NCI-H69 (cell line): ENCODE results near the gene MON1A.

Experiments
- DNase-seq: peaks from one replicate; lab custom pipeline; 2025; lab: John Stamatoyannopoulos, UW

Gene MON1A

DNA sequence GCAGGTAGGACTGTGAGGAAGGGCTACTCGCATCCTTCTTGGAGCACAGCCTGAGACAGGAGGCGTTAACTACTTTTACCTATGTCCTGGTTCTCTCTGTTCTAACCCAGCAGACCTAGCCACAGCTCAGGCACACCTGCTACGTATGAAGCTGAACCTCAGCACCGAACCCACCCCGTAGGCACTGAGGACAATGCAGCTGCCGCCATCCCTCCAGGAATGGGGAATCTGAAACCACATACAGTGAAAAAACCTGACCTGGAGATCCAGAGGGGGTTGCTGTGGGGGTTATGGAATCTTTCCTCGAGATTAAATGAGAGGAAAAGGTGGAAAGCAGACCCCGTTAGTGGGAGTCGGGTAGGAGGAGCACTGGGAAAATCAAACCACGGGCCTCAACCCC, 40.3 kb downstream of the MON1A start:
- DNase-seq, result no peak

DNA sequence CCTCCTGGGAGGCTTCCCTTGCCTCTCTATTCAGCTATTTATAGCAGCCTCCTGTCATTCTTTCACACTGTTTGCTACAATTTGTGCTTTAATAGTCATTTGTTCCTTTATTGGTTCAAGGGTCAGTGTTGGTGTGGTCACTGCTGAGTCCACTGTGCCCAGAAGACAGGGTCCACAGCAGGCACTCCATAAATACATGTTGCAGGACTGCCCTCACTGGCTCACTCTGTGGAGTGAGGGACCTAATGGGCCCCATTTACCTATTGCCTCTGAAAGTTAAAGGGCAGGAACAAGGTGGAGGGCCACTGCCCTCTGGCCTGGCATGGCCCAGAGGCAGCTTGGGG, 42.7 kb downstream of the MON1A start:
- no peak for DNase-seq

DNA sequence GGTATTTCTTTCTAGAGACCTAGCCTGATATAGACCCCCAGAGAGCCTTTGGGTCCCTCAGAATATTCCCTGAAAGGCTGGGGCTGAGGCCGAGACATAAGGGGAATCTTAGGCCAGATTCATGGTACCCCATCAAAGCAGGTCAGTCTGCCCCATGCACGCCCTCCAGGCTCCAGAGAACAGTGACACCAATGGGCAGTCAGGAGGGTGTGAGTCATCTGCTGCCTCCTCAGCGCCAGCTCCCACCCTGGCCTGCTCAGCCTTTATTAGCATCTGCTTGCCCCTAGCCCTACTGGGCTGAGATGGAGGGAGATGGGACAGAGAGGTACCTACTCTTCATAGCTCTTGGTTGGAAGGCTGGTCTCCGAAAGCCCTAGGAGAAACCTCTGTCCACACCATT, 45.6 kb downstream of the MON1A start:
- no peak for DNase-seq

DNA sequence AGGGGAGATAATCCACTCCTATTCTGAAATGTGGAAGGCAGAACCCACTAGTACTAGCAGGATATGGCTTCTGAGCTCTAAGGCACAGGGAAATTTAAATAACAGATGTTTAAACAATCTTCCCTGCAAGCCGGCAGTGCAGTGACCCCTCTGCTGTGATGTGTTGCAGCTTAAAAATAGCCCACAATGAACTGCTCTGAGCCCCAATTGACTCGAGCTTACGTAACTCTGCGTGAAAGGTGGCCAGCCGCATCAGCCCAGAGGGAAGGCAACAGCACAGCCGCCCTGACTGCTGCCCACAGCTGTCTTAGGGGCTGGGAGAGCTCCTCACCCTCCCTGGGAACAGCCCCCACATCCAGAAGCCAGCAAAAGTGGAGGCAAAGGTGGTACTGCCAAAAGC, 47.4 kb downstream of the MON1A start:
- no peak for DNase-seq

DNA sequence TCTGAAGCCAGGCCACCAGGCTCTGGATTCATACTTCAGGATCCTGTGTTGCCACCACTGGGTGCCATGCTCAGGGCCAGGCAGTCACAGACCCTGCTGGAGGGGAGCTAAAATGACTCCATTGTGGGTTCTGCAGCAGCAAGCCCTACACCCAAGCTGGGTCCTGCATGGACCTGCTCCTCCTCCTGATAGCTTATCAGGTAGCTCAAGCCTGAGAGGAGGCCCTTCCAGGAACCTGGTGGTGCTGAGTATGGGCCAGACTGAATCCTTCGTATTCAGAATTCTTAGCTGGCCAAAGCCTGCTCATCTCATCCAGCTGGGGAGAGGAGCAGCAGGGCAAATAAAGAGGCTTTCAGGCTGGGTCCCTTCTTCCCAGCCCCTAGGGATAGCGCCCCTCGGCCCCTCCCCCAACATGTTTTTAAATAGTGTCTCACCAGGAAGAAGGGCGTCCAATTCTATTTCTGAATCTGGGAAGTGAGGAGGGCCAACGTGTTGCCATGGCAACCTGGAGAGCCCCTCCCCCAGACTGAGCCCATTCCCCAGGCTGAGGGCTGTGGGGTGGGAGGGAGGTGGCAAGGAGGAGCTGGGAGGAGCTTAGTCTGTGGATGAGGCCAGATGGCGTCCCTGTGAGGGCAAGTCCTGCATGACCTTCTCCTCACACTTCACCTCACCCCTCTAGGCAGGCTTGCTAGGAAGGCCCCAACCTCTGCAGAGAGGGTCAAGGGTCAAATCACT, 48.9 kb downstream of the MON1A start:
- DNase-seq, result peak; percentile 27

DNA sequence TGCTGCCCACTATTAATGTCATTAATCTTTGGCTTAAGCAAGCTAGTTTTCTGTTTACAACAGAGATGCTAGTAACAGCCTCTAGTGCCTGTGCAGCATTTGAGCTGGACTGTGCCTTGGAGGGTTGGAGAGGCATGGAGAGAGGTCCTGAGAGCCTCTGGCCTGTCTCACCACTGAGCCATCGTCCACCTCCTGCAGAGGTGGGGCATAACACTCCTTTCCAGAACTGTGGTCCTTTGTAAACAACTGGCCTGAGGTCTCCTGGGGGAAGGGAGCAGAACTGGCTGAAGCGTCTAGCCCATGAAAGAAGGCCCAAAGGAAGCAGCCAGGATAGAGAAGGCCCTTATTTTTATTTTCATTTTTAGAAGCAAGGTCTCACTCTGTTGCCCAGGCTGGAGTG, 49.9 kb downstream of the MON1A start:
- DNase-seq, result no peak

DNA sequence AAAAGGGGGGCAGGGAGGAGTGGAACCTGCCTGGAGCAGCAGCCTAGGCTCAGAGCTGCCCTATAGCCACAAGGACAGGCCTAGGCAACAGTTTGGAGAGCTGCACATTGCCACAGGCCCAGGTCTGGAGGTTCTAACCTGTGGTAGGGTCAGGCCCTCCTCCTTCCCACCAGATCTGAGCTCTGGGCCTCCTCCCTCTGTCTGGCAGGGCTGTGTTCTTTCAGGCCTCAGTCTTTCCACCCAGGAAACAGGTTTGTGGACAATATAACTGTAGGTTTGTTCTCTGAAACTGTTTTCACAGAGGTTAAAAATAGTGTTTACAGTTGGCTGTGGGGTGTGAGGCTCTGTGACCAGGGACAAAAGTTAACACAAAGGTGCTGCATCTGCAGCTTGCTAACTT, 50.9 kb downstream of the MON1A start:
- no peak for DNase-seq

DNA sequence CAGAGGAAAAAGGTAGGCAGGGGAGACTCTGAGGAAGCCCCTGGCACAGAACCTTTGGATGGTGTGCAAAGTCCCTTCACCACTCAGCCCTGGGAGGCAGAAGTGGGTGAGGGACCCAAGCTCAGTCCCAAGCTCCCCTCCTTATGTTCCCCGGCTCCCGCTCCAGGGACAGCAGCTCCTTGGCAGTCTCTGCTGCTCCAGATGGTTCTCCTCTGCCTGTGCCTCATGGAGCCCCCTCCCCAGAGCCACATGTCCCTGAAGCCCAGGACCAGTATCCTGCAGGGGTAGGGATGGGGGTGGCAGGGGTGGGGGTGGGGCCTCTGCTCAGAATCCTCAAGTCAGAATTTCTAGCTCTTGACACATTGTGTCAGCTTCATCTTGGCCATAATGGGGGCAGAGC, 51.9 kb downstream of the MON1A start:
- no peak for DNase-seq

DNA sequence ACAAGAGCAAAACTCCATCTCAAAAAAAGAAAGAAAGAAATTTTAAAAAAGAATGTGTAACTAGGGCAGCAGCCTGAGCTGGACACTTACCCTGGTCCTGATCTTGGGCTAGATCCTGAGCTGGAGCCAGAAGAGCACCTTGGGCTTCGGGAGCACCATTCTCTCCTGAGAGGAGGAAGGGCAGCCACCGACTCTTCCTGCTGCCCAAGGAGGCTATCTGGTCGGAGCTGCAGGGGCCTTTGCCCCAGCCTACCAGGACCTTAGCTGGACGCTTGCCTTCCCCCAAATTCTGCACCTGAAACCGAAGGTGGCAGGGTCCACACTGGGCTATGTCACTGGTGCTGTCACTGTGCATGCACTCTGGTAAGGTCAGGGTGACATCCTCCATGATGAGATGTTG, 53.0 kb downstream of the MON1A start:
- DNase-seq, result no peak

DNA sequence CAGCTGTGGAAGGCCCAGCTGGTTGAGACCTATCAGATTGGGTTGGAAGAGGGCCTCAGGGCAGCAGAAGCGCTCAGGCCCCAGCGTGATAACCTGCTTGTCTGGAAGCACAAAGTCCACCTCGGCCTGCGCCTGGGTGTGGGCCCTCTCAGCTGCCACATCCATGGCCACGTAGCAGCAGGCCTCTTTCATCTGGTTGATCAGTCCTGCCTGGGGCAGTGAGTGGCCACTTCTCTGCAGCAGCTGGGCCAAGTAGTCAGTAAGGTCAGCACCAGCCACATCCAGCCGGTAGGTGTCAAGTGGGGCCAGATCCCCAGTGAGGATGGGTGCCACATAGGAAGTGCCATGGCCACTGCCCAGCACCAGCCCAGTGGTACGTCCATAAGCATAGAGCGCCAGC, 56.0 kb downstream of the MON1A start:
- DNase-seq, result no peak

DNA sequence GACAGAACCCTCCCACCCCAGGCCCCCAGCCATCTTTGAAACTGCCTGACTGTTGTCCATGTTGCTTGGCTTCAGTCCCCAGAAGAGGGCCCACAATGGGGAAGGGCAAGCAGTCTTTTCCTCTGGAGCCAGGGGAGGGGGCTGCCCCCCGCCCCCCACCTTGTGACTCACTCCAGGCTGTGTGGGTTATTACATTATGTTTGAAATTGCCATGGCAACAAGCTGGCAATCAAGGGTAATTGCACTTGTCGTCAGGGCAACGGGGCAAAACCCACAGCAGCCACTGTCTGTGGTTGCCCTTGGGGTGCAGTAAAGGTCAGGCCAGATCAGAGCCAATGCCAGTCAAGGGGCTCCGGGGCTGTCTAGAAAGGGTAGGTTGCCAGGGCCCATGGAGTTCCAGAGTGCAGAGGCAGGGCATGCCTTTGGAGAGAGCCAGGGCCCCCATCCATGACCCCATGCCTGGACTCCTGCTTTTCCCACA, 56.8 kb downstream of the MON1A start:
- peak; percentile 52 for DNase-seq

DNA sequence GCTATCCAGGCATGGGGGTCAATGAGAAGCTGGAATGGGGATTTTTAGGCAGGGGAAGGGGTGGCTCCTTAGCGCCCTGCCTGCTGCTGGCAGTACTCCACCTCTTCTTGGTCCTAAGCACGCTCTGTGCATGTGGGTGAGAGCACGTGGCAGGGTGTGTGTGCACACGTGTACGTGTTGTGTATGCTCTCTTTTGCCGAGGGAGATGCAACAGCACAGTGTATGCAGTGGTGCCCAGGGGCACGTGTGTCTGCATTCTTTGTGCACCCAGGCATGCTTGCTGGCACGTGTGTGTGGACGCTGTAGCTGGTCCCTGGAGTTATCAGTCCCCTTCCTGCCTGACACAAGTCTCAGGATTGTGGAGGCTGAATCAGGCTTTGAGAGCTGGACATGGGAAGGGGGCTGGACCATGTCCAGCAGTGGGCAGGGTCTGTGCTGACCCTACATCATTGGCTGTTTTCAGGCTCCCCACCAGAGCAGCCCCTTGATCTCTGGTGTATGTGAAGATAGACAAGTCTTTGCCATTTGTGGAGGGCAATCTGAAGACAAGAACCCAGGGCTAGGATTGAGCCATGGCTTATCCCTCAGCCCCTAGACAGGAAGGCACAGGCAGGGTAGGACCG, 58.0 kb downstream of the MON1A start:
- DNase-seq, result no peak

DNA sequence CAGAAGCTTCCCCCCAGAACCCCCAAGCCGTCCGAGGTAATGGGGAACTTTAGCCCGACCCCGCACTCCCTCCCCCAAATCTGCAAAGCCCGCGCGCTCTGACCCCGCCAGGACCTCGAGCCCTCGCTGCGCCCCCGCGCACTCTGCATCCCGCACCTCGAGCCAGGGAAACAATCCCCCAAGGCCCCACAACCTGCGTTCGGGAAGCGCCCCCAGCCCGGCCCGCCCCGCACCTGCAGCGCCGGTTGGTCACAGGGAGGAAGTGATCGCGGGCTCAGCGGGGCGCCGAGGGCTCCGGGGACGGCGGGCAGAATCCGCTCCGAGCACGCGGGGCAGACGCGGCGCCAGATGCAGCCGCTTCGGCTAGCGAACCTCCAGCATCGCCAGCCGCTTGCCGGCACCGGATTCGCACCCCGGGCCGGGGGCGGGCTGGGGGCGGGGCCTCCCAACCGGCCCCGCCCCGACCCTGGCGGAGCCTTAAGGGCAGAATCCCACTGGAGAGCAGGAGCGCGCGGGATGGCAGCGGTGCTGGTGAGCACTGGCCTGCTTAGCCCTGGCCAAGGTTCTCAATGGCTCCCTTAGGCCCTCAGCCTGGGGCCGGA, 60.0 kb downstream of the MON1A start, which contains the start of gene CAMKV:
Gene CAMKV (minus strand): TSS at position 382 of the 602 bp plus-strand sequence. CDS start 7,518 bp downstream, outside the sequence.
- DNase-seq, result peak; percentile 82

DNA sequence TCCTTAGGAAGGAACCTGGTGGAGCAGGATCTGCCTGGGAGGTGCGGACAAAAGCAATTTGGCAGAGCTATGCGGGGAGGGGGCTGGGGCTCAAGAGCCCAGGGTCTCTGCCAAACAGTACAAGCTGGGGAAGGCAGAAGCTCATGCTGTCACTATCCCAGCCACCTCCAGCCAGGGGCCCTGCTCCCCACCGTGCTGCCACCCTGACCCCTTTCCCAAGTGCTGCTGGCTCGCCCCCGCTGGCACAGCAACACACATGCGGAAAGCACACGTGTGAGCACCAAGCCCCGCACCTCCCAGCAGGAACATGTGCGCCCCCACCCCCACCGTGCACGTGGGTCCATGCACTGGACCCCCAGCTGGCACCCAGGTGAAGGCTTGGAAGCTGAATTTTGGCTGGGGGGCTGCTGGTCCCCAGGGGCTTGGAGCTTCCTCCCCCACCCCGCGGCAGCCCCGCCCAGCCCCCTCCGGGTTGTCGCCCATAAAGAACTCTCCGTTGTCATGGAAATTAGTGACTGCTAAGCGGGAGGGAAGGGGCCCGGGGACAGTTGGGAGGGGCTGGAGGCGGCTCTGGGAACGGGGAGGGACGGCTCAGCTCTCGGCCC, 60.6 kb downstream of the MON1A start:
- DNase-seq, result peak; percentile 76

DNA sequence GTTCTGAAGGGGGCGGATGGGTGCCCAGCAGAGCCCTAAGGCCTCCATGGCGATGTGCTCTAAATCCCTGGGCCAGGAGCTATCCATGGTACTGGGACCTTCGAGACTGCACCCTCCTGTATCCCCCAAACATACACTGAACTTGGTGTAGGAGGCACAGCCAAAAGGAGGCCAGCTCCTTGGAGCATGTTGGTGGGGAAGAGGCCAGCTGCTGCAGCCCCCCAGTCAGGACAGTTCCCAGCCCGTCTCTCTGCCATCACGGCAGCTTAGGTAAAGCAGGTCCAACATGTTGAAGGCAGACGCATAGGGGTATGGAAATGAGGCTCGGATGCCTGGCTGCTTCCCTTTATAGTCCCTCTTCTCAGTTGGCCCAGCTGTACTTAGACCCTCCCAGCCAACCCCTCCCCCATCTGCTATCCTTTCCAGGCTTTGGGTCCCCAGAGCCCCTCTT, 61.7 kb downstream of the MON1A start:
- peak; percentile 28 for DNase-seq

DNA sequence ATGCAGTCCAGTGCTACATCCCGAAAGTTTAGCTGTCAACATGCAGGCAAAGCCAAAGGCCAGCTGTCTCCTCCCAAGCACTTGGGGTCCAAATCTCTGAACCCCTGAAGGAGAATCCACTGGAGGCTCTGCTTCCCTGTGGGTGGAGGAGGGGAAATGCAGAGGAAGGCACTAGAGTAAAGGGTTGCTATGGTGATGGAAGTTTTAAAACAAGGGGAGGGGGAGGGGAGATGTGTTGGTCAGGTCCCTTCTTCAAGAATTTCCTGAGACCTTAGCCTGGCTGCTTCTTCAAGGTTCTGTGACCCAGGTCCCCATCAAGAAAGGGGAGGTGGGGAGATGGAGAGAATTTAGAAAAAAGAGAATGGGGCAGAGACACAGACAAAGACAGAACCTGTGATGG, 62.2 kb downstream of the MON1A start:
- peak; percentile 27 for DNase-seq

DNA sequence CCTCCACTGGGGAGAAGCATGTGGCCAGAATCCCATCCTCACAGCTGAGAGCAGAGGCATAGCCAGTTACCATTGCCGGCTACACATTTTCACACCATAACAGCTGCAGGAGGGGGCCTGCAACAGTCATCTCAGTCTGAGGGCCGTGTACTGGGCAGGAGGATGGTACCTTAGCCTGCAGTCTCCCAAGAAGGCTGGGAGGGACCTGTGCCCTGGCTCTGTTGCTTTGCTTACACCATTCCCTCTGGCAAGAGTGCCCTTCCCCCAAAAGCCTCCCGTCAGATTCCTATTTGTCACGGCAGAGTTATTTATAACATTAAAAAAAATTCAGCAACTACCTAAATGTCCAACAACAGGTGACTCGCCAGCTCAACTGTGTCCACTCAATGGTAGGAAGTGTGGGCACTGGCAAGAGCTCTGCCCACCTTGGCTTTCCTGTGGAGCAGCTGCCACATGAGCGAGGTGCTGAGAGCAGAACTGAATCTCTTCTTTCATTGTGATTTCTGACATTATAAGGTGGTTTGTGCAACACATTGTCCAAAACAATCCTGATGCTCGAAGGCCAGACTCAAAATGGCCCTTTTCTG, 64.3 kb downstream of the MON1A start:
- no peak for DNase-seq

DNA sequence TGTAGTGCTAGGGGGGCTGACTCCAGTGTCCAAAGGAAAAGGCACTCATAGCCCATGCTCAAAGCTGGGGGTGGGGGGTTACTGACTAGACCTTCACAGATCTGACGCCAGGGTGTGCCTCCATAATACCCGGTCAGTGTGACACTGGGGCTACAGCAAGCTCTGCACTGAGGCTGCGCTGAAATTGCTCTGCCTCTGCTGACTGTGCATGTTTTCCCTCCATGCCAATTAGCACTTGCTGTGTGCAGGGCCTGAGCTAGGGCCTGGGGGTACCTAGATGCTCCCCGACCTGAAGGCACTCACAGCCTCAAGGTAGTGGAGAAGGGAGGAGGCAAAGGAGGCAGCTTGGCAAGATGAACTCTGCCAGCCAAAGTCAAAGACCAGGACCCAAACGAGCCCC, 65.1 kb downstream of the MON1A start:
- DNase-seq, result no peak

DNA sequence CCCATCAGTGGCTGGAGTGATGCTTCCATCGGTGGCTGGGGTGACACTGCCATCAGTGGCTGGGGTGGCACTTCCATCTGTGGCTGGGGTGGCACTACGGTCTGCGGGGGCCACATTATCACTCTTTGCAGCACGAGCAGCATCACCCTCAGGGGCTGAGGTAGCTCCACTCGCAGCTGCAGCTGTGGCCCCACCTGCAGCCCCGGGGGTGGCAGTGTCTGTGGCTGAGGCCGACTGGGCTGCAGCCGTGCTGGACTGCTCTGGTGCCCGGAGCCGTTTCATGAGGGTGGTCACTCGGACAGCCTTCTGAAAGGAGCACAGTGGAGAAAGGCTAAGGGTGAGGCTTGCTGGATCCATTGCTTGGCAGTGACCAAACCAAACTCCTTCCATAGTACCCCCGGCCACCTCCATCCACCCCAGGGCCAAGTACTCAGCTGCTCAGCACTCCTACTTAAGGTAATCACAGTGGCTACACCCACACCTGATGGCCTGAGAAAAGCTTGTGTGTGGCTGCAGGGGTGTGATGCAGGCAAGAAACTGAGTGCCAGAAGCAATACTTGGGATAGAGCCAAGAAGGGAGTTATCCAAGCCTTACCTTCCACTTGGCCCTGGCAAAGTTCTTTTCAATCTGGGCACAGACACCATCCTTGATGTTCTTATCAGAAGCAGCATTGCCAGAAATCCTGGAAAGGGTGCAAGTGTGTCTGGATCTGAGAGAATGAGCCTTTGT, 69.9 kb downstream of the MON1A start:
- no peak for DNase-seq
